ENCODE results near the gene GNGT2.

Gene GNGT2

DNA sequence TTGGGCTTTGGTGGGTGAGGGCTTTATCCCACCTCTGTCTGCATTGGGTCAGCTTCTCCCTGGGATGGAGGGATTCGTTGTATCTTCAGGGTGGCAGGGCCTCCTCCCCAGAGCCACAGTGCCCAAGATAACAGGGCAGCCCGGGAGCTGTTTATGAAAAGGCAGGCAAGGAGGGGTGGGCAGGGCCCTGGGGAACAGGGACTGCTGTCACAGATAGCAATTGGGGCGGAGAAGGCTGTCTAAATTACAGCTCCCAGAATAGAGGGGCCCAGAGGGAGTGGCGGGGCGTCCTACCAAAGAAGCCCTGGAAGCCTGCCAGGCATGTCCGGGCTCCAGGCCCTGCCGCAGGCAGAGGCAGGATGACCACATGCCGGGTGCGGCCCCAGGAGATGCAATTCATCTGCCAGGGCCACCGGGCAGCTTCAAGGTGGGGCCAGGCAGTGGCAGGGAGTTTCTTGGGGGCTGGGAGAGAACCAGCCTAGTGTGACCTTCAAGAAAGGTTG lies 39.0 kb upstream of the GNGT2 start:
- Histone ChIP-seq H3K4me3 (ENCODE audit: insufficient read length, low read depth) (no peak overlapping the region), H3K4me1 (ENCODE audit: insufficient read depth, insufficient read length) (no peaks in the 10 kb centered on the region), H3K27me3 (ENCODE audit: insufficient read depth, insufficient read length) (no peaks in the 10 kb centered on the region), H3K9ac (ENCODE audit: insufficient read length, low read depth) (no peak overlapping the region), H3K36me3 (ENCODE audit: insufficient read depth, insufficient read length, low read length) (no peaks in the 10 kb centered on the region), H3K9me3 (ENCODE audit: insufficient read depth, low read length) (no peaks in the 10 kb centered on the region)
- DNase-seq (ENCODE audit: low read depth, low spot score), result no peak
- TF ChIP-seq SUZ12 (IDR thresholded peaks at IDR 0.05; ENCODE audit: extremely low read depth, insufficient read depth, insufficient read length) (no peak), ZNF274 (IDR thresholded peaks at IDR 0.05; ENCODE audit: low read depth, low read length) (no peak), YY1 (IDR thresholded peaks at IDR 0.05; ENCODE audit: insufficient read depth, insufficient read length) (no peak)

DNA sequence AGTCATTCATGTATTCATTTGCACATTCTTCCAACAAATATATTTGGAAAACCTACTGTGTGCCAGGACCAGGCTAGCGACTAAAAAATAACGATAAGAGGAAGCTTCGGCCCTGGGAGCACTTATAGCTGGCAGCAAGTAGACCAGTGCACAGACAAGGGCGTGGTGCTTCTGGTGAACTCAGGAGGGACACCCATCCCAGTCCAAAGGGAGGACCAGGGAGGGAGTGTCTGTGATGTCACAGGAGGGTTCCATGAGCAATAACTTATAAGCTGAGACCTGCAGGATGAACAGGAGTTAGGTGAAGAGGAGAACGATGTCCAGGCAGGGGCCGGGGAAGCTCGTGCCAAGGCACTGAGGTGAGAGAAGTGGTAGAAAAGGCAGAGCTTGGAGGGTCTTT lies 37.6 kb upstream of the GNGT2 start:
- Histone ChIP-seq H3K4me3 (ENCODE audit: insufficient read length, low read depth) (no peak overlapping the region), H3K36me3 (ENCODE audit: insufficient read depth, insufficient read length, low read length) (no peaks in the 10 kb centered on the region), H3K9me3 (ENCODE audit: insufficient read depth, low read length) (no peaks in the 10 kb centered on the region)

DNA sequence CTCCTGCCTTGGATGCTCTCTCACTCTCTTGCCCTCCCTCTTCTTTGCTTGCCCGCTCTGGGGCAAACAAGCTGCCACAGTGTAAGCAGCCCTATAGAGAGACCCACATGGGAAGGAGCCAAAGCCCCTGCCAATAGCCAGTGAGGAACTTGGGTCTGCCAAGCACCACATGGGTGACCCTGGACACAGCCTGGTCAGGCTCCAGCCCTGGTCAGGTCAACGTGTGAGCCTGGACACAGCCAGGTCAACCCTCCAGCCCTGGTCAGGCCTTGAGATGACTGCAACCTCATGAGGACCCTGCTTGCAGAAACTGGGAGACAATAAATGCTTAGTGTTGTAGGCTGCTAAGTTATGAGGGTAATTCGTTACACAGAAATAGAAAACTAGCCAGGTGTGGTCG lies 34.5 kb upstream of the GNGT2 start:
- TF ChIP-seq SUZ12 (IDR thresholded peaks at IDR 0.05; ENCODE audit: extremely low read depth, insufficient read depth, insufficient read length) (no peak), YY1 (IDR thresholded peaks at IDR 0.05; ENCODE audit: insufficient read depth, insufficient read length) (no peak), ZNF274 (IDR thresholded peaks at IDR 0.05; ENCODE audit: low read depth, low read length) (no peak)
- peaks cover 2% of the 10 kb centered on the region for H3K4me1 ChIP-seq (ENCODE audit: insufficient read depth, insufficient read length)
- H3K36me3 ChIP-seq (ENCODE audit: insufficient read depth, insufficient read length, low read length), result no peaks in the 10 kb centered on the region
- no peaks in the 10 kb centered on the region for H3K27me3 ChIP-seq (ENCODE audit: insufficient read depth, insufficient read length)
- DNase-seq (ENCODE audit: low read depth, low spot score), result no peak
- H3K9ac ChIP-seq (ENCODE audit: insufficient read length, low read depth), result no peak overlapping the region
- H3K9me3 ChIP-seq (ENCODE audit: insufficient read depth, low read length), result no peaks in the 10 kb centered on the region
- H3K4me3 ChIP-seq (ENCODE audit: insufficient read length, low read depth), result no peak overlapping the region

More for the DNA sequence above, 37.6 kb upstream of the GNGT2 start:
- H3K9ac ChIP-seq (ENCODE audit: insufficient read length, low read depth), result no peak overlapping the region
- no peaks in the 10 kb centered on the region for H3K4me1 ChIP-seq (ENCODE audit: insufficient read depth, insufficient read length)
- DNase-seq (ENCODE audit: low read depth, low spot score), result no peak
- no peak for TF ChIP-seq ZNF274 (IDR thresholded peaks at IDR 0.05; ENCODE audit: low read depth, low read length)
- TF ChIP-seq YY1 (IDR thresholded peaks at IDR 0.05; ENCODE audit: insufficient read depth, insufficient read length), result no peak
- no peak for TF ChIP-seq SUZ12 (IDR thresholded peaks at IDR 0.05; ENCODE audit: extremely low read depth, insufficient read depth, insufficient read length)
- H3K27me3 ChIP-seq (ENCODE audit: insufficient read depth, insufficient read length), result no peaks in the 10 kb centered on the region

DNA sequence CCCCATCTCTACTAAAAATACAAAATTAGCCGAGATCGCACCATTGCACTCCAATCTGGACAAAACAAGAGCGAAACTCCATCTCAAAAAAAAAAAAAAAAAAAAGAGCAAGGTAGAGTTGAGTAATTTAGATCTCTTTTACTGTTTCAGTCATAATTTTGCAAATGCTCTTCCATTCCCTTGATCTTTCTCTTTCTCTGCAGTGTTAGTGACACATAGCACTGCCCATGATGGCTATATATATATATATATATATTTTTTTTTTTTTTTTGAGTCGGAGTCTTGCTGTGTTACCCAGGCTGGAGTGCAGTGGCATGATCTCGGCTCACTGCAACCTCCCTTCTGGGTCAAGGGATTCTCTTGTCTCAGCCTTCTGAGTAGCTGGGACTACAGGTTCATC lies 32.4 kb upstream of the GNGT2 start:
- H3K9ac ChIP-seq (ENCODE audit: insufficient read length, low read depth), result no peak overlapping the region
- TF ChIP-seq YY1 (IDR thresholded peaks at IDR 0.05; ENCODE audit: insufficient read depth, insufficient read length) (no peak), ZNF274 (IDR thresholded peaks at IDR 0.05; ENCODE audit: low read depth, low read length) (no peak), SUZ12 (IDR thresholded peaks at IDR 0.05; ENCODE audit: extremely low read depth, insufficient read depth, insufficient read length) (no peak)
- no peak overlapping the region for H3K4me3 ChIP-seq (ENCODE audit: insufficient read length, low read depth)
- H3K27me3 ChIP-seq (ENCODE audit: insufficient read depth, insufficient read length), result no peaks in the 10 kb centered on the region
- peaks cover 2% of the 10 kb centered on the region for H3K4me1 ChIP-seq (ENCODE audit: insufficient read depth, insufficient read length)
- DNase-seq (ENCODE audit: low read depth, low spot score), result no peak
- no peaks in the 10 kb centered on the region for H3K9me3 ChIP-seq (ENCODE audit: insufficient read depth, low read length)
- no peaks in the 10 kb centered on the region for H3K36me3 ChIP-seq (ENCODE audit: insufficient read depth, insufficient read length, low read length)

GRCh38 chr17:49241692-49242397 lies 31.5 kb upstream of the GNGT2 start:
- TF ChIP-seq ZNF274 (IDR thresholded peaks at IDR 0.05; ENCODE audit: low read depth, low read length) (no peak), YY1 (IDR thresholded peaks at IDR 0.05; ENCODE audit: insufficient read depth, insufficient read length) (no peak), SUZ12 (IDR thresholded peaks at IDR 0.05; ENCODE audit: extremely low read depth, insufficient read depth, insufficient read length) (no peak)
- Histone ChIP-seq H3K4me1 (ENCODE audit: insufficient read depth, insufficient read length) (peaks cover 2% of the 10 kb centered on the region), H3K27me3 (ENCODE audit: insufficient read depth, insufficient read length) (no peaks in the 10 kb centered on the region), H3K4me3 (ENCODE audit: insufficient read length, low read depth) (no peak overlapping the region), H3K9ac (ENCODE audit: insufficient read length, low read depth) (no peak overlapping the region), H3K36me3 (ENCODE audit: insufficient read depth, insufficient read length, low read length) (no peaks in the 10 kb centered on the region), H3K9me3 (ENCODE audit: insufficient read depth, low read length) (no peaks in the 10 kb centered on the region)
- no peak for DNase-seq (ENCODE audit: low read depth, low spot score)

- no peak for DNase-seq (ENCODE audit: low read depth, low spot score)
- Histone ChIP-seq H3K9me3 (ENCODE audit: insufficient read depth, low read length) (no peaks in the 10 kb centered on the region), H3K36me3 (ENCODE audit: insufficient read depth, insufficient read length, low read length) (no peaks in the 10 kb centered on the region), H3K9ac (ENCODE audit: insufficient read length, low read depth) (no peak overlapping the region), H3K4me1 (ENCODE audit: insufficient read depth, insufficient read length) (peaks cover 2% of the 10 kb centered on the region), H3K4me3 (ENCODE audit: insufficient read length, low read depth) (no peak overlapping the region), H3K27me3 (ENCODE audit: insufficient read depth, insufficient read length) (no peaks in the 10 kb centered on the region)
- TF ChIP-seq ZNF274 (IDR thresholded peaks at IDR 0.05; ENCODE audit: low read depth, low read length) (no peak), SUZ12 (IDR thresholded peaks at IDR 0.05; ENCODE audit: extremely low read depth, insufficient read depth, insufficient read length) (no peak), YY1 (IDR thresholded peaks at IDR 0.05; ENCODE audit: insufficient read depth, insufficient read length) (no peak)
Observed at GRCh38 chr17:49241040-49241439, 30.7 kb upstream of the GNGT2 start.

GRCh38 chr17:49240619-49241018 lies 30.2 kb upstream of the GNGT2 start:
- no peak for DNase-seq (ENCODE audit: low read depth, low spot score)
- no peak overlapping the region for H3K9ac ChIP-seq (ENCODE audit: insufficient read length, low read depth)
- no peaks in the 10 kb centered on the region for H3K9me3 ChIP-seq (ENCODE audit: insufficient read depth, low read length)
- no peak for TF ChIP-seq YY1 (IDR thresholded peaks at IDR 0.05; ENCODE audit: insufficient read depth, insufficient read length)
- no peak for TF ChIP-seq ZNF274 (IDR thresholded peaks at IDR 0.05; ENCODE audit: low read depth, low read length)
- TF ChIP-seq SUZ12 (IDR thresholded peaks at IDR 0.05; ENCODE audit: extremely low read depth, insufficient read depth, insufficient read length), result no peak
- no peaks in the 10 kb centered on the region for H3K27me3 ChIP-seq (ENCODE audit: insufficient read depth, insufficient read length)
- H3K36me3 ChIP-seq (ENCODE audit: insufficient read depth, insufficient read length, low read length), result no peaks in the 10 kb centered on the region
- peaks cover 6% of the 10 kb centered on the region for H3K4me1 ChIP-seq (ENCODE audit: insufficient read depth, insufficient read length)
- H3K4me3 ChIP-seq (ENCODE audit: insufficient read length, low read depth), result no peak overlapping the region

All from NT2/D1 (cell line).